ENCODE results near the gene ABCA6.
"Not testable (repeated sequence)": the region's sequence is repeated elsewhere in the genome, so short reads cannot be mapped to it uniquely, and the experiment has no call there.

ABCA6 gene

DNA sequence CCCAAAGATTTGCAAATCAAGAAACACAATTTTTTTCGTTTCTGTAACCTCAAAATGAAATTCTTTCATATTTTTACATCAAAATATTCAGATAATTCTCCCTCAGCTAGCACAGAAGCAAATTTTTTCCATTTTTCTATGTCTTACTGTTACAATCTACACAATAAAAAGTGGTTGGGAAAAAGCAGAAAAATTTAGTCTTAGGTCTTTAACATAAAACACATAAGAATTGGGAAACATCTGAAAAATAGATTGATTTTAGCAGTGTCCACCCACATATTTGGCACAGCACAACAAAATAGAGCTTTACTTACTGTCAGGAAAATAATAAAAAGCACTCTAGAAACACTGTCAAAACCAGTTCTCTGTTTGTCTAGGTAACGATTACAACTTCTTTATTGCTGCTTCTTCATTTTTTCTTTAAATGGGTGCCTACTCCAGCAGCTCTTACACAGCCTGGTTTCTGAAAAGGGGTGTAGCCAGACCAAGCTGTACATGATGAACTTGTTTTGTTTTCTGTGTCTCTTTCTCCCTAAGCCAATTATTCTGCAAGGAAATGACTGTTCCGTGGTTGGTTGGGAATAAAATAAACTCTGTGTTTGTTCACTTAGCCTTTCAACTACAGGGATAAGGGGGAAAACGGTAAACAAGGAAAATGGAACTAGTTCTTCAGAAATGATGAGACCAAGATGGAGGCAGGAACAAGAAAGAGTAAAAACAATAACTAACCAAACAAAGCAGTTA, at the start of gene ABCA6:
TSS of gene ABCA6 (minus strand) at position 465 of the 744 bp plus-strand sequence. CDS start 1,192 bp downstream, outside the sequence.
- DNase-seq = no peak

GRCh38 chr17:69188796-69189195, 47.1 kb upstream of the ABCA6 start:
- DNase-seq = no peak

GRCh38 chr17:69188064-69188463, 46.4 kb upstream of the ABCA6 start:
- DNase-seq = no peak

GRCh38 chr17:69187294-69187693, 45.6 kb upstream of the ABCA6 start:
- DNase-seq = no peak

DNA sequence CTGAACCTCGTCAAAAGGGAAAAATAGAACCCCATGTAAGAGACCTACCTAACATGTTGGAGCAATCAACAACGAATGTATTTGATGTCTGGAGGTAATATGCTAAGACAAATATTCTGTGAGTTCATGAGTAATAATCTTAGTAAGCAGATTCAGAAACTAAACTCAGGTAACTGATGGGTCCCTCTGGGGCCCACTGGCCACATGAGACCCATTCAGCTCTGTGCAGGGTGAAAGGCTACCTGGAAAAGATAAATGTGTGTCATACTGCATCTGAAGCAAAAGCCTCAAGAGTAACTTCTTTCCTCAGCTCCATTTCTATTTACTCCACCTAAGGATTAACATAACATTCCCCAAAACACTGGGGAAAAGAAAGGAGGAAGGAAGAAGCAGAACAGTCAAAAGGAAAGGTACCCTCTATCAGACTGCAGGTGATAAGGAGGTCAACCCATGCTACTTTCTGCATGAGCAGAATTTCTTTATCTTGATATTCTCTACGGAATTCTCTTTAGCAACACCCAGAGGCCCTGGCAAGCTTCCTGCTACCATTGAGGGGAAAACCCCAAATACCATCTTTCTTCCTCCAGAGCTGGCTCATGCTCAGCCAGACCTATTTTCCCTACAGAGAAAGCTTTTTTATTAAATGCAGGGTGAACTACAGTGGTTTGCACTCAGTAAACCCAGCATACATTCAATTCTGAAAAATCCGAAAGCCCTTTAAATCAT, 37.7 kb upstream of the ABCA6 start:
- DNase-seq = no peak

- DNase-seq = no peak
Measured at GRCh38 chr17:69176457-69176795, 34.7 kb upstream of the ABCA6 start.

- no peak for DNase-seq
Measured at GRCh38 chr17:69175625-69176456, 34.1 kb upstream of the ABCA6 start.

GRCh38 chr17:69175262-69175624, 33.5 kb upstream of the ABCA6 start:
- DNase-seq = no peak

DNA sequence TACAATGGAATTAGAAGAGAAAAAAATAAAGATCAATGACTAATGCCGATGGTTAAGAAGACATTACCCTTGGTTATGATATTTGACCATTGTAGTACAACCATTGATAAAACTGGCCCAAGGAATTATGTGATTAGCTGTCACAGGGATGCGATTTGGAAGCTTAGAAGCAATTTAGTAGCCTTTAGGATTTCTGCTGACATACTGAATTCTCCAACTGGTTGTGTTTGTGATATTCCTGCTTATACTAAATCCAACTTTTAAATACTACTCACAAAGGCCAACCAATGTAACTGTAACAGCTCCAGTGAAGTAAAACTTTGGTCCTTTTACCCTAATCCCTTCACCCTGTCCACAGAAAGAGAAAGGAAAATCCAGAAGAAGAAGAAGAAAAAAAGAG, 31.4 kb upstream of the ABCA6 start:
- DNase-seq = no peak

DNA sequence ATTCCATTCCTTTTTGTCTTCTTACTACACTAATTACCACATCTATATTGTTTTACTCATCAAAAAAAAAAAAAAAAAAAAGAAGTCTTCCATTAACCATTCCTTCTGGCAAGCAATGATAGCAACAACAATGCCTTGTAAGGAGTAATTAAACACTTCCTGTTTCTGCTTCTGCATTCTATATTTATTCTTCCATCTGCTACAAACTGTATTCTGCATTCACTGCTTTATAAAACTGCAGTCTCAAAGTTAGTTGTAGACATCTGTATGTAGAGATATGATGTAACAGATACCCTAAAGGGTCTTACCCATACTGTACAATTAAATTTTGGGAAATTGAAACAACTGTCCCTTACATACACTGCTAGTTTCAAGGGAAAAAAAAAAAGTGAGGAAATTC, 28.7 kb upstream of the ABCA6 start:
- DNase-seq = no peak

DNA sequence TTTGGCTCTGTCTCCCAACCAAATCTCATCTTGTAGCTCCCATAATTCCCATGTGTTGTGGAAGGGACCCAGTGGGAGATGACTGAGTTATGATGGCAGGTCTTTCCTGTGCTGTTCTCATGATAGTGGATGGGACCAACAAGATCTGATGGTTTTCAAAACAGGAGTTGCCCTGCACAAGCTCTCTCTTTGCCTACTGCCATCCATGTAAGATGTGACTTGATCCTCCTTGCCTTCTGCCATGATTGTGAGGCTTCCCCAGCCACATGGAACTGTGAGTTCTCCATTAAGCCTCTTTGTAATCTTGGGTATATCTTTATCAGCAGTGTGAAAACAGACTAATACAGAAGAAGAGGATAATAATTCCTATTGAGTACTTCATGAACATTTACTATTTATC, 26.9 kb upstream of the ABCA6 start:
- not testable (repeated sequence) for DNase-seq

GRCh38 chr17:69166957-69167356, 25.3 kb upstream of the ABCA6 start:
- DNase-seq = no peak

GRCh38 chr17:69164206-69164605, 22.5 kb upstream of the ABCA6 start:
- DNase-seq = no peak

GRCh38 chr17:69159418-69159817, 17.7 kb upstream of the ABCA6 start:
- DNase-seq = no peak

GRCh38 chr17:69154267-69154666, 12.6 kb upstream of the ABCA6 start:
- no peak for DNase-seq

- no peak for DNase-seq
Measured at GRCh38 chr17:69150333-69150732, 8.6 kb upstream of the ABCA6 start.

GRCh38 chr17:69147460-69147859, 5.8 kb upstream of the ABCA6 start:
- no peak for DNase-seq

DNA sequence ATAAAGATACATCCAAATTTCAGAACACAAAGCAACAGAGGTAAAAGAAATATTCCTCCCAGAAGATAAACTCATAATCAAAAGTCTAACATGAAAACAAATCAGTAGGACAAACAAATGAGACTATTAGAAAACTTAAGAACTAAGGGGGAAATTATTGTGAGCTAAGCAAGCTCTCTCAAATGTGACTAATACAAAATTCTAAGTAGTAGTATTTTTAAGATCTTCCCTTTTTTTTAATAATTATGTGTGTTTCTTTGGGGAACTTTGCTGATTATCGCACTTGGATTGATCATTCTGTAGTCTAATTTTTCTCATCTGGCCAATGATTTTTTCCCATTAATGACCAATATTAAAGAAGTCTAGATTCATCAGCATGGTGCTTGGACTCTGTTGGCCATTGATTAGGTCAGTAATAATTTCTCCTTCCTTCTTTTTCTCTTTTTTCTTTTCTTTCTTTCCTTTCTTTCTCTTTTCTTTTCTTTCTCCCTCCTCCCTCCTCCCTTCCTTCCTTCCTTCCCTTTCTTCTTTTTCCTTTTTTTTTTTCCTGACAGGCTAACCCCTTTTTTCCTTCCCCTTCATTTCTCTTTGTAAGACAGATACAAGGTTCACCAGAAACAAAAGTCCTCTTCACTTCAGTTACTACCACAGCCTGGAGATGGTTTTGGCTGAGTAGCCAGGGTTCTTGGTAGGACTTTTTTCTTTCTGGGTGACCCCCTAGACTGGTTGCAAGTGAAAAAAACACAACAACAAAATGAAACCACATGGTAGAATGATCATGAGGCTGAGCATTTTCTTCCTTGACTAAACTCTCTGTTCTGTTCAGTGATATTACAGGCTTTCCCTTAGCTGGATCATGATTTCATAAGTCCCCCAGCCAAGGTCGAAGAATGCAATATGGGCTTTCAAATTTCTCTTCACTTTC, 2.9 kb upstream of the ABCA6 start:
- no peak for DNase-seq

DNA sequence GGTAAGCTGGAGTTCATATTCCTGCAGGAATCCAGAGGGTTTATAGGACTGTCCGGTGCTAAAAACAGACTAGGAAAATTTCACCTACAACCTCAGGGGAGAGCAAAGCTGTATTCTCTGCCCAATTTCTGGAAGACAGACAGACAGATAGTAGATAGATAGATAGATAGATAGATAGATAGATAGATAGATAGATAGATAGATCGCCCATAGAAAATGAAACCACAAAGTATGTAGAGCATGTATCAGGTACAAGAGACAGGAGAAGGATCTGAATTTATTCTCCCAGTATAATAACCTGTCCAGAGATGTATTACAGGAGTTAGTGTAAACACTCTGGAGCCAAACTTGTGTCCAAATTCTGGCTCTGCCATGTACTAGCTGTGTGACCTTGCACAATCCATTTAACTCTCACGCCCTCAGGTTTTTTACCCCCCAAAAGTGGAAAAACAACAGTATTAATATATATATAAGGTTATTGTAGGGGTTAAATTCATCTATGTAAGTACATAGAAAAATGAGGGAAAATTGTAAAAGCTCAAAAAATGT, 2.1 kb upstream of the ABCA6 start:
- DNase-seq = no peak

DNA sequence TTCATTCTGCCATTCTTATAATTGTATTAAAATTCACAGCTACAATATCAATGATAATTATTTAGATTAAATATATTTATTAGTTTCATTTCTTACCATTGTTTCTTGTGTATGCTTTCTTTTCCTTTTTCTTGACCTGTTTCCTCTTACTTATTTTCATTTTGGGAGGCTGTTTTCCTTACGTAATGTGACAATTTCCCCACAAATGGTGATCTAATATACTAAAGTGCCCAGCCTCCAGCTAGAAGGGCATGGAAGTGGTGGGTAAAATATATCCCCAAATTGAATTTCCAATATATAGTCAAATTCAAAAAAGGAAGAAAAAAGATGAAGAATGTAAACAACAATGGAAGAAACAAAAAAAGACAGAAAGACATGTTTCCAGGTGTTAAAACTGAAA, 1.5 kb upstream of the ABCA6 start:
- no peak for DNase-seq

DNA sequence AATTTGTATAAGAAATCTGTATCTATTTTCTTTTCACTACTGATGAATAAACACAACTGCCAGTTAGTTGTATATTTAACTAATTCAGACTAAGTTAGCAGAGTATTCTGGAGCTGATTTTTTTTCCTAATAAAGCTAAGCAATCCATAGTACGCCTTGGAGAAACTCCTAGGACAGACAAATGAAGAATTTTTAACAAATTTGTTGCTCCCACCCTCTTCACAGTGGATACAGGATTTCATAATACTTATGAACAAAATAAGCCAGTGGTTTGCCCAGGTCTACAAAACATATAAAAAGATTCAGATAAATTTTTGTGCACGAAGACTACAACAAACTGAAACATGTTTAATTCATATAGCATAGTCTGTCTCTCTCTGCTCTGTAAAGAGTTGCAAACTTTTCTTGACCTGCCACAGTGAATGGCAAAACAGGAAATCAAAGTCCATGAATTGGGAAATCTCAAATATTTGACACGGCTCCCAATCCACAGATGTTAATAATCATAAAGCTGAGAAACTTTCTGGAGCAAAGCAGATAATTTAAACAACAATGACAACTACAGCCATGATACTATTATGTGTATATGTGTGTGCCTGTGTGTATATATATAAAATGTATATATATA, 594 bp upstream of the ABCA6 start:
- no peak for DNase-seq

- no peak for DNase-seq
Measured at GRCh38 chr17:69134112-69134511, 7.6 kb downstream of the ABCA6 start.

Measured in NCI-H1436 (cell line).